Left lung (tissue), 10 donors: Measurements from ENCODE around the gene MSH2. TPM values are rescaled to one million over a fixed set of nuclear protein-coding genes. Genes with fewer than 3 reads are reported as not detected.

Experiments
- ATAC-seq: fragments of 200-7000 bp; cut with Tn5 transposase; one replicate; pipeline ENCODE4 v1.9.1; 2020; ENCODE audit warnings: moderate library complexity
- DNase-seq, 4 donors: peaks; one replicate each; pipeline ENCODE4 v3.0.0-alpha.2; 2013 to 2020
- H3K27ac ChIP-seq, 2 donors: fragments of 200-600 bp; sonication (generic) in 1 of 2; one replicate each; pipeline versions ENCODE4 v1.5.0 to v1.8.0; 2020 to 2021
- H3K27me3 ChIP-seq, 2 donors: fragments of 200-600 bp; sonication (generic) in 1 of 2; one replicate each; pipeline versions ENCODE4 v1.5.0 to v1.8.0; 2020 to 2021
- H3K36me3 ChIP-seq, 2 donors: fragments of 200-600 bp; sonication (generic) in 1 of 2; one replicate each; pipeline versions ENCODE4 v1.5.0 to v1.8.0; 2020 to 2021
- H3K4me1 ChIP-seq, 2 donors: fragments of 200-600 bp; one replicate each; pipeline ENCODE4 v1.8.0; 2021
- H3K4me3 ChIP-seq, 2 donors: fragments of 200-600 bp; sonication (generic) in 1 of 2; one replicate each; pipeline versions ENCODE4 v1.5.0 to v1.8.0; 2020 to 2021; ENCODE audit warnings: mild to moderate bottlenecking in 1 of 2
- H3K9me3 ChIP-seq, 2 donors: fragments of 200-600 bp; sonication (generic) in 1 of 2; one replicate each; pipeline versions ENCODE4 v1.5.0 to v1.8.0; 2020 to 2021
- CTCF ChIP-seq, 2 donors: fragments of 200-600 bp; sonication (generic) in 1 of 2; IDR thresholded peaks; one replicate each; pipeline versions ENCODE4 v1.5.0 to v1.8.0; 2021; ENCODE audit warnings: antibody characterized with exemption in 2 of 2
- intact Hi-C, 2 donors: fragments of 100-400 bp; cut with DNase I; formaldehyde crosslinking; loops; one replicate each; pipeline versions ENCODE4 v1.11.2 to v1.14.2; 2022
- microRNA-seq, 2 donors: library from miRNA; unstranded; fragments of <30 nt; microRNA quantifications; one replicate each; pipeline ENCODE4, GENCODE V29; 2019
- polyA plus RNA-seq, 6 donors: library from polyadenylated mRNA; unstranded; fragments of 120-200 nt; gene quantifications; one replicate each; pipeline ENCODE4 v1.2.1, GENCODE V29; 2013; ENCODE audit not compliant: insufficient read length in 6 of 6
- total RNA-seq, 2 donors: library from RNA; stranded (reverse); fragmentation: NEBNext Ultra II Directional; extraction: Animal tissue kit (Norgen Biotek cat#: 25700); gene quantifications; one replicate each; pipeline ENCODE4 v1.2.1, GENCODE V29; 2021
- donor health status: DM: no; HTN: yes; CAD: no.
- donor health status: DM: no; HTN: no; CAD: no.

The MSH2 gene
- total and polyA plus RNA-seq, 8 donors: 16.2 to 70.4 (median 58.8) TPM

GRCh38 chr2:47531378-47532042 lies 128.6 kb downstream of the MSH2 start:
- Histone ChIP-seq H3K4me1 (no peaks in the 10 kb centered on the region), H3K27ac (no peak overlapping the region), H3K9me3 (no peaks in the 10 kb centered on the region), H3K36me3 (no peaks in the 10 kb centered on the region), H3K4me3 (no peak overlapping the region), H3K27me3 (no peaks in the 10 kb centered on the region)
- TF ChIP-seq CTCF (IDR thresholded peaks at IDR 0.05): no peak
- DNase-seq (no peak), ATAC-seq (no peak)
- intact Hi-C loops: no loop called here

Small RNA genes within 50 kb of the gene (microRNA-seq; reads per million reads assigned to microRNA genes)
- 0.27 to 0.34 reads per million in 2 donors for gene MIR559

Other genes starting within 250 kb of the MSH2 start
- 1 to 10 TPM in 1 of 2 donors, under 1 TPM in 1; 0.67 to 1.0 TPM for gene STPG4, start 247.8 kb upstream of the MSH2 start, total RNA-seq
- gene STPG4, start 247.8 kb upstream of the MSH2 start, polyA plus RNA-seq: under 1 TPM; 0.17 to 0.54 (median 0.22) TPM
- gene CALM2, start 226.6 kb upstream of the MSH2 start, total RNA-seq: 100 to 1,000 TPM; 579 to 585 TPM
- 100 to 1,000 TPM; 652 to 995 (median 836) TPM for gene CALM2, start 226.6 kb upstream of the MSH2 start, polyA plus RNA-seq
- gene EPCAM, start 33.8 kb upstream of the MSH2 start, total RNA-seq: 100 to 1,000 TPM; 135 to 201 TPM
- 100 to 1,000 TPM; 238 to 328 (median 307) TPM for gene EPCAM, start 33.8 kb upstream of the MSH2 start, polyA plus RNA-seq
- not detected for gene KCNK12, start 167.8 kb downstream of the MSH2 start, total RNA-seq
- gene KCNK12, start 167.8 kb downstream of the MSH2 start, polyA plus RNA-seq: under 1 TPM; 0.33 to 0.80 (median 0.61) TPM